Epithelial cell of esophagus (primary cell): Measurements from ENCODE around the gene ARHGAP30.

Experiments used
- DNase-seq: peaks from one replicate; pipeline ENCODE4 v3.0.0; 2010; ENCODE audit warnings: low read depth
- H3K4me3 ChIP-seq: 2 replicates; pipeline ENCODE4 v1.5.1; 2011; ENCODE audit warnings: mild to moderate bottlenecking, low read length, control low read depth
- CTCF ChIP-seq: IDR thresholded peaks from 2 replicates; pipeline ENCODE4 v1.5.1; 2011; ENCODE audit warnings: low read depth, mild to moderate bottlenecking, low read length, control low read depth, inconsistent platforms; ENCODE audit not compliant: insufficient read depth; ENCODE audit errors: missing control alignments

ARHGAP30 gene

GRCh38 chr1:160997323-160998038 is 72.2 kb downstream of the ARHGAP30 start:
- peak; percentile 80 for TF ChIP-seq CTCF
- no peak overlapping the region for H3K4me3 ChIP-seq
- peak; percentile 73 for DNase-seq
